Colonic mucosa (tissue), 4 donors: ENCODE data around the gene ILDR1. TPM values are rescaled to one million over a fixed set of nuclear protein-coding genes. Genes with fewer than 3 reads are reported as not detected.

Experiments used
- DNase-seq: peaks from one replicate; pipeline ENCODE4 v3.0.0-alpha.2; 2020
- H3K27ac ChIP-seq: fragments of 200-600 bp; one replicate; pipeline ENCODE4 v1.8.0; 2021
- H3K27me3 ChIP-seq: fragments of 200-600 bp; one replicate; pipeline ENCODE4 v1.8.0; 2021
- H3K36me3 ChIP-seq: fragments of 200-600 bp; one replicate; pipeline ENCODE4 v1.8.0; 2021
- H3K4me1 ChIP-seq: fragments of 200-600 bp; one replicate; pipeline ENCODE4 v1.8.0; 2021; ENCODE audit warnings: mild to moderate bottlenecking
- H3K4me3 ChIP-seq: fragments of 200-600 bp; one replicate; pipeline ENCODE4 v1.8.0; 2021
- H3K9ac ChIP-seq, 2 donors: one replicate each; pipeline ENCODE4 v1.7.0; 2013; ENCODE audit warnings: control low read depth in 2 of 2, low read depth in 2 of 2, low read length in 2 of 2
- H3K9me3 ChIP-seq: fragments of 200-600 bp; one replicate; pipeline ENCODE4 v1.8.0; 2021
- intact Hi-C: fragments of 100-400 bp; cut with DNase I; formaldehyde crosslinking; loops from one replicate; pipeline ENCODE4 v1.14.1; 2022
- total RNA-seq, 2 donors: library from RNA; stranded (reverse); fragmentation: NEBNext Ultra II Directional in 1 of 2; extraction: Animal tissue kit (Norgen Biotek cat#: 25700) in 1 of 2; gene quantifications; one replicate each; pipeline ENCODE4 v1.2.1, GENCODE V29; 2021
- TF ChIP-seq, protein P1 (sequence below): fragments of 200-600 bp; IDR thresholded peaks from one replicate; pipeline ENCODE4 v1.8.0; 2022; ENCODE audit warnings: antibody characterized with exemption, mild to moderate bottlenecking
- donor health status: healthy.
- donor health status: DM: no; HTN: no; CAD: no.
- donor health status: DM: no; HTN: no; CAD: no.

The ILDR1 gene
- total RNA-seq, 2 donors from 2014 or later: 18.4 to 19.7 TPM

DNA sequence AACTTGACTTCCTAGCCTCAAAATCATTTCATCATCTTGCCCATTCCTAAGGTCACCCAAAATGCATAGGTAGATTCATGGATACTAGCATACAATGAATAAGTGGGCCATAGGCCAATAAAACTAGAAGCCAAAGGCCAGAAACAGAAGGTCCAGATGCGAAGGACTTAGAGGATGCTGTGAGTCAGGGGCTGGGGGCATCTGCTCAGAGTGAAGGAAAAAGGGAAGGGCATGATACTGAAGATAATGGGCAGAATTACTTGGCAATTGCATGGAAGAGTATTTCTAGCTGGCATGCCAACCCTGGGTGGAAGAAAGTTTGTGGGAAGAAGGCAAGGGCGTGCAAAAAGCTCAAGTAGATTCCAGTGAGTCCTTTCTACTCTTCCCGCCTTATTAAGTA lies 27.5 kb downstream of the ILDR1 start:
- H3K9ac ChIP-seq: no peak overlapping the region
- peak overlapping the region; percentile 36 for H3K27ac ChIP-seq
- TF ChIP-seq, protein P1, sequence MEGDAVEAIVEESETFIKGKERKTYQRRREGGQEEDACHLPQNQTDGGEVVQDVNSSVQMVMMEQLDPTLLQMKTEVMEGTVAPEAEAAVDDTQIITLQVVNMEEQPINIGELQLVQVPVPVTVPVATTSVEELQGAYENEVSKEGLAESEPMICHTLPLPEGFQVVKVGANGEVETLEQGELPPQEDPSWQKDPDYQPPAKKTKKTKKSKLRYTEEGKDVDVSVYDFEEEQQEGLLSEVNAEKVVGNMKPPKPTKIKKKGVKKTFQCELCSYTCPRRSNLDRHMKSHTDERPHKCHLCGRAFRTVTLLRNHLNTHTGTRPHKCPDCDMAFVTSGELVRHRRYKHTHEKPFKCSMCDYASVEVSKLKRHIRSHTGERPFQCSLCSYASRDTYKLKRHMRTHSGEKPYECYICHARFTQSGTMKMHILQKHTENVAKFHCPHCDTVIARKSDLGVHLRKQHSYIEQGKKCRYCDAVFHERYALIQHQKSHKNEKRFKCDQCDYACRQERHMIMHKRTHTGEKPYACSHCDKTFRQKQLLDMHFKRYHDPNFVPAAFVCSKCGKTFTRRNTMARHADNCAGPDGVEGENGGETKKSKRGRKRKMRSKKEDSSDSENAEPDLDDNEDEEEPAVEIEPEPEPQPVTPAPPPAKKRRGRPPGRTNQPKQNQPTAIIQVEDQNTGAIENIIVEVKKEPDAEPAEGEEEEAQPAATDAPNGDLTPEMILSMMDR: no peak

DNA sequence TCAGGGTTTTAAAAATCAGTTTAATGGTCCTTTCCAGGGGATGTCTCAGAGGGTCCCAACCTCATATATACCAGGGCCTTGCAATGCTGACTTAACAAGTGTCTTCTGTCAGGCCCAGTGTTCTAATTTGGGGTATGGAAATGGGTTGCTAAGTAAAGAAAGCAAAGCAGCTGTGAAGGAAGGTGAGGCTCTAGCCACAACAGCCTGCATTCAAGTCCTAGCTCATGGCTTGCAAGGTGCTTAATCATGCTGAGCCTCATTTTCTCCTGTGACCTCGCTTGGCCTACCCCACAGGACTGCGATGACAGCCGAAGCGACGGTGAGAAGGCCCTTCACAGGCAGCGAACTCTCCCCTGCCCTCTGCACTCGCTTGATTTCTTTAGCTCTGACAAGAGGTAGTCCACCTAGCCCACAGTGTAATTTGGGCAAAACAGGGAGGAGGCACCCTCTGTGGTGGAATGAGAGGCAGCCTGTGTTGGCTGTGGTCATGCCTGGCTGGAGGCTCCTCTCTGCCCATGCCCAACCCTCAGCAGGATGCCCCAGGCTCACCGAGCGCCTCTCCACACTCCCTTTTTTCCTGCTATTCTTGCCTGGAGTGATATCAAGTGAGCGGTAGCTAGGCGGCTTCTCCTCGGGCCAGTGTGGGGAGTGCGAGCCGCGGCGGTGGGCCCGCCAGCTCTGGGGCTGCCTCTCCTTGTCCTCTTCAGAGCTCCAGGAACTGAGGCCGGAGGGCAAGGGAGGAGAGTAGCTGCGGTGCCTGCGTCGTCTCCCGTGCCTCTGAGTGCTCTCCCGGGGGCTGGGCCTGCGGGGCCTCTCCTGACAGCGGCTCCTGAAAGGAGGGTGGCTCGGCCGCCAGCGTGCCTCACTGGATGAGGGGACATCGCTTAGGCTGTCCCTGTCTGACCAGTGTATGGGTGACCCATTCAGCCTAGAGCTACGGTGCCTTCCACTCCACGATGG lies 29.2 kb downstream of the ILDR1 start:
- TF ChIP-seq, protein P1: no peak
- H3K27ac ChIP-seq: no peak overlapping the region
- intact Hi-C loops: no loop called here

More for the DNA sequence above, 27.5 kb downstream of the ILDR1 start:
- Histone ChIP-seq H3K4me3 (no peak overlapping the region), H3K36me3 (no peaks in the 10 kb centered on the region), H3K27me3 (no peaks in the 10 kb centered on the region), H3K4me1 (no peaks in the 10 kb centered on the region), H3K9me3 (no peaks in the 10 kb centered on the region)
- DNase-seq: no peak
- intact Hi-C loops: no loop called here

DNA sequence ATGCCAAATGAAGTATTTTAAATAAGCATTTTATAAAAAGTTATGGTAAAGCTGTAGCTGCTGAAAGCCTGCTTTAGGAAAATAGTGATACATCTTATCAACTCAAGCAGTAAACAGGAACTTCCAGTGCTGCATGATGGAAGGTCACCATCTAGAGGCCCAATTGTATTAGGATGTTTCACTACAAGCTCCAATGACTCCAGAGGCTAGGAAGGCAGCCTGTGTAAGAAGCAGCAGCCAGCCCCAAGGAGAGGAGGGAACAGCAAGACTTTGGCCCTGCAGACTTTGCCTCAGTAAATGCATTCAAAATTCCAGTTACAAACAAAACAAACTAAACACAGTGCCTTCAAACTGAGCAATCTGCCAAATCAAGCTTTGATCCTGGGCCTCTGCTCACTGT lies 32.1 kb downstream of the ILDR1 start:
- no peak overlapping the region for H3K9ac ChIP-seq
- H3K4me3 ChIP-seq: no peak overlapping the region
- no peaks in the 10 kb centered on the region for H3K36me3 ChIP-seq
- TF ChIP-seq, protein P1: no peak
- no peaks in the 10 kb centered on the region for H3K9me3 ChIP-seq
- no peak overlapping the region for H3K27ac ChIP-seq
- intact Hi-C loops: no loop called here
- H3K4me1 ChIP-seq: no peaks in the 10 kb centered on the region
- no peak for DNase-seq
- H3K27me3 ChIP-seq: no peaks in the 10 kb centered on the region

More for the DNA sequence above, 29.2 kb downstream of the ILDR1 start:
- DNase-seq: no peak
- Histone ChIP-seq H3K27me3 (no peaks in the 10 kb centered on the region), H3K9ac (no peak overlapping the region), H3K9me3 (no peaks in the 10 kb centered on the region), H3K4me1 (no peaks in the 10 kb centered on the region), H3K4me3 (no peak overlapping the region), H3K36me3 (no peaks in the 10 kb centered on the region)

DNA sequence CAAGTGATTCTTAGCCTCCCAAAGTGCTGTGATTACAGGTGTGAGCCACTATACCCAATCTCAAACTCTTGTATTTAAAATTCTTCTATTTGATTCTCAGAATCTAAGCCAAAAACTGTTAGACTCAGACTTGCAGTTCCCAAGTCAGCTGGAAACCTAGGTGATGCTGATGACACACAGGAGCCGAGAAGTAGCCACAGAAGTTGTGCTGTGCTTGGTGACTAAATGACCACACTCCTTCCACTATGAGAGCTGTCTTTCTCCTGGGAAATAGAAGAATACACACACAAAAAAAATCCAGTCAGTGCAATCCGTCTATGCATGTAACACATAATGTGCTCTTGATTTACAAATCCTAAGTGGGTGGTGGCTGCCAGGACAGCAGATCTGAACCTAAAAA lies 33.9 kb downstream of the ILDR1 start:
- Histone ChIP-seq H3K9me3 (no peaks in the 10 kb centered on the region), H3K27ac (no peak overlapping the region), H3K4me3 (no peak overlapping the region), H3K4me1 (no peaks in the 10 kb centered on the region), H3K27me3 (no peaks in the 10 kb centered on the region), H3K9ac (no peak overlapping the region), H3K36me3 (no peaks in the 10 kb centered on the region)
- no peak for DNase-seq
- intact Hi-C loops: no loop called here
- TF ChIP-seq, protein P1: no peak

DNA sequence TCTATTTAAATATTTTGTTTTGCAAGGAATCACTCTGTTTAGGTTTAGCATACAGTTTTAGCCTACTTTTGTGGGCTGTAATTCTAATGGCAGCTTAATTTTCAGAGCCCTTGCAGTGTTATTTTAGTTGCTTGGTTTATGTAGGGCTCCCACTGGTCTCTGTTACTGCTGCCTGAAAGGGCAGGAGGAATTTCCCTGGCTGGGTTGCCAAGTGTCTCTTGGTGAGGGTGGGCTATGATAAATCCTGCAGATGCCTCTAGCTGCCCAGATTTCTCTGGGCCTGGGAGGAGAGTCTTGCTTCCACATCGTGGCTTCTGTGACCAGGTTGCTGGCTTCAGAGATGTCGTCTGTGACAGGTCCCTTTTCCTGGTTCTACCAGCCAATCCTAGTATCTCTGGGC lies 36.2 kb downstream of the ILDR1 start:
- no peaks in the 10 kb centered on the region for H3K27me3 ChIP-seq
- no peak for DNase-seq
- H3K4me1 ChIP-seq: no peaks in the 10 kb centered on the region
- no peak overlapping the region for H3K9ac ChIP-seq
- intact Hi-C loops: no loop called here
- TF ChIP-seq, protein P1: no peak
- H3K4me3 ChIP-seq: no peak overlapping the region
- no peaks in the 10 kb centered on the region for H3K9me3 ChIP-seq
- H3K36me3 ChIP-seq: no peaks in the 10 kb centered on the region
- no peak overlapping the region for H3K27ac ChIP-seq
